Measurements from ENCODE around the gene CLDN6.

Gene CLDN6

GRCh38 chr16:3051494-3051893, 33.5 kb upstream of the CLDN6 start:
- no peak for DNase-seq

- no peak for DNase-seq
These were observed 33.0 kb upstream of the CLDN6 start for GRCh38 chr16:3051009-3051408.

- no peak for DNase-seq
These were observed 32.5 kb upstream of the CLDN6 start for GRCh38 chr16:3050487-3050886.

- no peak for DNase-seq
These were observed 32.0 kb upstream of the CLDN6 start for GRCh38 chr16:3049921-3050481.

GRCh38 chr16:3047387-3047720, 29.4 kb upstream of the CLDN6 start:
- DNase-seq = no peak

- DNase-seq = no peak
These were observed 28.8 kb upstream of the CLDN6 start for GRCh38 chr16:3046641-3047386.

- no peak for DNase-seq
These were observed 28.0 kb upstream of the CLDN6 start, which contains the start of gene MMP25 for GRCh38 chr16:3045758-3046640. MMP25 (plus strand) TSS chr16:3046561; CDS start chr16:3046918, 357 bp downstream.

GRCh38 chr16:3044708-3045107, 26.7 kb upstream of the CLDN6 start:
- DNase-seq = no peak

- no peak for DNase-seq
These were observed 24.4 kb upstream of the CLDN6 start for GRCh38 chr16:3042376-3042775.

GRCh38 chr16:3038896-3039295, 20.9 kb upstream of the CLDN6 start:
- no peak for DNase-seq

- no peak for DNase-seq
These were observed 20.3 kb upstream of the CLDN6 start for GRCh38 chr16:3038256-3038655.

GRCh38 chr16:3036726-3037315, 18.8 kb upstream of the CLDN6 start, which contains the start of gene BICDL2:
BICDL2 (minus strand) TSS chr16:3036944; CDS start chr16:3035496, 1,448 bp downstream.
- no peak for DNase-seq

- no peak for DNase-seq
These were observed 18.2 kb upstream of the CLDN6 start for GRCh38 chr16:3035972-3036725.

- DNase-seq = no peak
These were observed 17.4 kb upstream of the CLDN6 start for GRCh38 chr16:3035289-3035971.

- no peak for DNase-seq
These were observed 14.6 kb upstream of the CLDN6 start for GRCh38 chr16:3032624-3033023.

- no peak for DNase-seq
These were observed 12.5 kb upstream of the CLDN6 start for GRCh38 chr16:3030222-3031212.

GRCh38 chr16:3029491-3030221, 11.7 kb upstream of the CLDN6 start:
- DNase-seq = no peak

- DNase-seq = no peak
These were observed 10.8 kb upstream of the CLDN6 start for GRCh38 chr16:3028716-3029319.

- DNase-seq = peak; percentile 74
These were observed 10.2 kb upstream of the CLDN6 start for GRCh38 chr16:3027983-3028715.

All from activated gamma-delta T cell (primary cell).